Tibial nerve (tissue), 4 donors: Measurements from ENCODE around the gene MYMK.

Experiments used
- CTCF ChIP-seq, 5 experiments: fragments of 200-600 bp in 3 of 5; fragments of 450-650 bp in 2 of 5; sonication (generic) in 3 of 5; IDR thresholded peaks; one replicate each; pipeline ENCODE4 v1.5.1; 2016 to 2019; ENCODE audit warnings: antibody characterized with exemption in 5 of 5, mild to moderate bottlenecking in 3 of 5, moderate library complexity in 2 of 5
- EP300 ChIP-seq, 2 donors: sonication (generic); formaldehyde crosslinking; IDR thresholded peaks; one replicate each; pipeline ENCODE4 v1.6.1; 2017; ENCODE audit warnings: antibody characterized with exemption in 2 of 2, mild to moderate bottlenecking in 1 of 2
- POLR2A ChIP-seq, 2 donors: fragments of 450-650 bp; IDR thresholded peaks; one replicate each; pipeline ENCODE4 v1.6.1; 2017; ENCODE audit warnings: antibody characterized with exemption in 2 of 2, mild to moderate bottlenecking in 2 of 2, moderate library complexity in 2 of 2

DNA sequence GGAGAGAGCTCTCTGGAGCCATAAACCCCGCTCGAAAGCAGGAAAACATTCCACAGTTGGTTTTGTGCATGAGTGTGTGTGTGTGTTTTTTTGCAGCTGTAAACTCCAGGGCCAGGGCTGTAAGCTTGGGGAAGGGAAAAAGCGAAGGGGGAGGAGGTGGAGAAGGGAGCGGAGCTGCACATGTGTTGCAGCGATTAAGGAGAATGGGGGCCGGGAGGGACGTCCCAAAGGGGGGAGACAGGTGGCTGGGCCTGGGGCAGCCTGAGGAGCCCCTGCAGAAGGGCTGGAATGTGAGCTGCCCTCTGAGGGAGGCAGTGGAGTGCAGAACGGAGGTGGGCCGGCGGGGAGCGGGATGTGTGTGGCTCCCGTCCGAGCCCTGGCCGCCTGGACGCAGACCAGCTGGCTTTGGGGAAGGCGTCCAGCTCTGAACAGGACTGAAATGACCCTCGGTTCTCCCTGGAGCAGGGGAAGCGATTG, 2.7 kb upstream of the MYMK start:
- TF ChIP-seq CTCF (IDR thresholded peaks at IDR 0.05) (no peak), POLR2A (IDR thresholded peaks at IDR 0.05) (no peak), EP300 (IDR thresholded peaks at IDR 0.05) (no peak)
